Suprapubic skin (tissue), 4 donors: Measurements from ENCODE around the gene ACER3. TPM values are rescaled to one million over a fixed set of nuclear protein-coding genes. Genes with fewer than 3 reads are reported as not detected.
"Not testable (repeated sequence)": the region's sequence is repeated elsewhere in the genome, so short reads cannot be mapped to it uniquely, and the experiment has no call there.

Source experiments
- DNase-seq, 2 donors: peaks; one replicate each; pipeline ENCODE4 v3.0.0-alpha.2; 2019; ENCODE audit warnings: low spot score in 2 of 2
- H3K27ac ChIP-seq: fragments of 200-600 bp; sonication (generic); one replicate; pipeline ENCODE4 v1.5.1; 2019
- H3K27me3 ChIP-seq: fragments of 200-600 bp; sonication (generic); one replicate; pipeline ENCODE4 v1.5.1; 2019
- H3K36me3 ChIP-seq: fragments of 200-600 bp; sonication (generic); one replicate; pipeline ENCODE4 v1.5.1; 2019
- H3K4me1 ChIP-seq: fragments of 200-600 bp; sonication (generic); one replicate; pipeline ENCODE4 v1.5.1; 2019
- H3K4me3 ChIP-seq: fragments of 200-600 bp; sonication (generic); one replicate; pipeline ENCODE4 v1.5.1; 2019; ENCODE audit warnings: mild to moderate bottlenecking
- H3K9me3 ChIP-seq: fragments of 200-600 bp; sonication (generic); one replicate; pipeline ENCODE4 v1.5.1; 2019
- EP300 ChIP-seq: sonication (generic); formaldehyde crosslinking; IDR thresholded peaks from one replicate; pipeline ENCODE4 v1.6.1; 2017; ENCODE audit warnings: antibody characterized with exemption
- POLR2A ChIP-seq, 2 donors: fragments of 450-650 bp; IDR thresholded peaks; one replicate each; pipeline ENCODE4 v1.6.1; 2017; ENCODE audit warnings: antibody characterized with exemption in 2 of 2, mild to moderate bottlenecking in 2 of 2, moderate library complexity in 2 of 2
- POLR2AphosphoS5 ChIP-seq, 3 donors: sonication (generic); formaldehyde crosslinking; IDR thresholded peaks; one replicate each; pipeline ENCODE4 v1.6.1; 2017; ENCODE audit warnings: antibody characterized with exemption in 3 of 3
- WGBS: methylation state at CpG from one replicate; pipeline ENCODE4 v1.1.5; 2018; 5-methylcytosine and 5-hydroxymethylcytosine counted together
- total RNA-seq, 4 donors: library from RNA; depleted of rRNA; stranded (reverse); fragments of >200 nt; gene quantifications; one replicate each; pipeline ENCODE4 v1.1.0, GENCODE V29; 2016
- TF ChIP-seq, protein P1 (sequence below), 2 donors: fragments of 200-600 bp in 1 of 2; fragments of 450-650 bp in 1 of 2; sonication (generic) in 1 of 2; IDR thresholded peaks; one replicate each; pipeline ENCODE4 v1.5.1; 2016 to 2019; ENCODE audit warnings: antibody characterized with exemption in 2 of 2, mild to moderate bottlenecking in 1 of 2, moderate library complexity in 1 of 2

Gene ACER3
- total RNA-seq, 4 donors from 2014 or later: 8.9 to 10.1 (median 9.5) TPM

DNA sequence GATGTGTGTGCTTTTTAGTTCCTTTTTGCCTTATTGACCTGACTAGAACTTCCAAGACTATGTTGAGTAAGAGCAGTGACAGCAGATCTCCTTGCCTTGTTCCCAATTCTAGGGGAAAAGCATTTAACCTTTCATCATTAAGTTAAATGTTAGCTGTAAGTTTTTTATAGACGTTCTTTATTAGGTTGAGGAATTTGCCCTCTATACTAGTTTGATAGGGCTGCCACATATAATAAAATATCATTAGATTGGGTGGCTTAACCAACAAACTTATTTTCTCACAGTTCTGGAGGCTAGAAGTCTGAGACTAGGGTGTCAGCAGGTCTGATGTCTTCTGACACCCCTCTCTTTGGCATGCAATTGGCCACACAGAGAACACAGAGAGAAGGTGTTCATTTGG, 140.9 kb downstream of the ACER3 start:
- Histone ChIP-seq H3K27me3 (no peaks in the 10 kb centered on the region), H3K4me1 (no peaks in the 10 kb centered on the region), H3K9me3 (no peaks in the 10 kb centered on the region), H3K36me3 (peaks cover 7% of the 10 kb centered on the region), H3K4me3 (no peak overlapping the region), H3K27ac (no peak overlapping the region)
- 88% methylated on average over 1 of the region's 1 CpG for WGBS
- DNase-seq: no peak
- TF ChIP-seq EP300 (no peak), POLR2AphosphoS5 (IDR thresholded peaks at IDR 0.05) (no peak), POLR2A (IDR thresholded peaks at IDR 0.05) (no peak)
- TF ChIP-seq, protein P1, sequence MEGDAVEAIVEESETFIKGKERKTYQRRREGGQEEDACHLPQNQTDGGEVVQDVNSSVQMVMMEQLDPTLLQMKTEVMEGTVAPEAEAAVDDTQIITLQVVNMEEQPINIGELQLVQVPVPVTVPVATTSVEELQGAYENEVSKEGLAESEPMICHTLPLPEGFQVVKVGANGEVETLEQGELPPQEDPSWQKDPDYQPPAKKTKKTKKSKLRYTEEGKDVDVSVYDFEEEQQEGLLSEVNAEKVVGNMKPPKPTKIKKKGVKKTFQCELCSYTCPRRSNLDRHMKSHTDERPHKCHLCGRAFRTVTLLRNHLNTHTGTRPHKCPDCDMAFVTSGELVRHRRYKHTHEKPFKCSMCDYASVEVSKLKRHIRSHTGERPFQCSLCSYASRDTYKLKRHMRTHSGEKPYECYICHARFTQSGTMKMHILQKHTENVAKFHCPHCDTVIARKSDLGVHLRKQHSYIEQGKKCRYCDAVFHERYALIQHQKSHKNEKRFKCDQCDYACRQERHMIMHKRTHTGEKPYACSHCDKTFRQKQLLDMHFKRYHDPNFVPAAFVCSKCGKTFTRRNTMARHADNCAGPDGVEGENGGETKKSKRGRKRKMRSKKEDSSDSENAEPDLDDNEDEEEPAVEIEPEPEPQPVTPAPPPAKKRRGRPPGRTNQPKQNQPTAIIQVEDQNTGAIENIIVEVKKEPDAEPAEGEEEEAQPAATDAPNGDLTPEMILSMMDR (IDR thresholded peaks at IDR 0.05): no peak

DNA sequence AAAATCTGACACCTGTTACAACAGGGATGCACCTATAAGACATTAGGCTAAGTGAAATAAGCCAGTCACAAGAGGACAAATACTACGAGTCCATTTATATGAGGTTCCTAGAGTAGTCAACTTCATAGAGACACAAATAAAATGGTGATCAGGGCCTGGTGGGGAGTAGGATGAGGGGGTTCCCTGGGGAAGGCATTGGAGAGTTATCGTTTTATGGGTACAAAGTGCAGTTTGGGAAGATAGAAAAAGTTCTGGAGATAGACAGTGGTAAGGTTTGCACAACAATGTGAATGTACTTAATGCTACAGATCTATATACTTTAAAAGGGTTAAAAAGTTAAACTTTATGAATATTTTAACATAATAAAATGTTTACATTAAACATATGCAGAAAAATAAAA, 142.1 kb downstream of the ACER3 start:
- WGBS: 96% methylated on average over 2 of the region's 2 CpGs
- H3K4me1 ChIP-seq: no peaks in the 10 kb centered on the region
- peaks cover 7% of the 10 kb centered on the region for H3K36me3 ChIP-seq
- H3K9me3 ChIP-seq: no peaks in the 10 kb centered on the region
- no peak overlapping the region for H3K27ac ChIP-seq
- DNase-seq: no peak
- H3K4me3 ChIP-seq: no peak overlapping the region
- no peaks in the 10 kb centered on the region for H3K27me3 ChIP-seq
- TF ChIP-seq EP300 (no peak), POLR2AphosphoS5 (IDR thresholded peaks at IDR 0.05) (no peak), POLR2A (IDR thresholded peaks at IDR 0.05) (no peak)
- TF ChIP-seq, protein P1 (IDR thresholded peaks at IDR 0.05): no peak

DNA sequence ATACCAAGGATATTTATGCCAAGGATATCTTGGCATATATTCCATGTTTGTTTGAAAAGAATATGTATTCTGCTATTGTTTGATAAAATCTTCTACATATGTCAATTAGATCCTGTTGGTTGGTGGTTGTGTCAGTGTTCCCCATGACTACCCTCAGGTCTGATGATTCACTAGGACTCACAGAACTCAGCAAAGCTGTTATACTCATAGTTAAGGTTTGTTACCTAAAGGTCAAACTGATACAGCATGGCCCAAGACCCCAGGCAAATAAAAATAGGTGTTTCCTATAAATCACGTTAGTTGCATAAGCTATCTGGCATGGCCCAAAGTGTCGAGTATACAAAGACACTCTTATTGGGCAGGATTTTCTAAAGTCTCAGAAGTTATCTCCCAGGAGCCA, 143.2 kb downstream of the ACER3 start:
- H3K36me3 ChIP-seq: peaks cover 5% of the 10 kb centered on the region

DNA sequence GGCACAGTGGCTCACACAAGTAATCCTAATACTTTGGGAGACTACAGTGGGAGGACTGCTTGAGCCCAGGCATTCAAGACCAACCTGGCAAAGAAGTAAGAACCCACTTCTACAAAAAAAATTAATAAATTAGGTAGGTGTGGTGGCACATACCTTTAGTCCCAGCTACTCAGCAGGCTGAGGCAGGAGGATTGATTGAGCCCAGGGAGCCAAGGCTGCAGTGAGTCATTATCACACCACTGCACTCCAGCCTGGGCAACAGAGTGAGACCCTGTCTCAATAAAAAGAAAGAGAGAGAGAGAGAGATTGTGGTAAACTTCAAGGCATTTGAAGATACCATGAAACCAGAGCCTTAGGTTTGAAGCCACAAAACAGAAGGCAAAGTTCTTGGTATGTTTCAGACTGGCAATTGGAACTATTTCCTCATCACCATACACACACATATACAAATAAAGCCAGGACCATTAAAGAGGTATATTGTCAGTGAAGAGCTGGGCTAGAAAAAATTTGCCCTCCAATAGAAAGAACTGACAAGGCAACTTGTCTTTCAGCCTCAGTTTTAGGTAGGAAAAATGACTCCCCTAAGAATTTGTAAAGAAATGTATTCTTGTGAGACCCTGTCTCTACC, 148.9 kb downstream of the ACER3 start:
- H3K27me3 ChIP-seq: no peaks in the 10 kb centered on the region
- H3K27ac ChIP-seq: no peak overlapping the region
- peaks cover 10% of the 10 kb centered on the region for H3K36me3 ChIP-seq
- no peak for DNase-seq
- no peaks in the 10 kb centered on the region for H3K4me1 ChIP-seq
- TF ChIP-seq EP300 (no peak), POLR2AphosphoS5 (IDR thresholded peaks at IDR 0.05) (no peak), POLR2A (IDR thresholded peaks at IDR 0.05) (no peak)
- TF ChIP-seq, protein P1 (IDR thresholded peaks at IDR 0.05): no peak
- no peak overlapping the region for H3K4me3 ChIP-seq
- H3K9me3 ChIP-seq: no peaks in the 10 kb centered on the region

More for the DNA sequence above, 143.2 kb downstream of the ACER3 start:
- 42% methylated on average over 2 of the region's 2 CpGs for WGBS
- Histone ChIP-seq H3K9me3 (no peaks in the 10 kb centered on the region), H3K4me1 (no peaks in the 10 kb centered on the region), H3K4me3 (no peak overlapping the region), H3K27ac (no peak overlapping the region), H3K27me3 (no peaks in the 10 kb centered on the region)
- no peak for DNase-seq
- TF ChIP-seq POLR2A (IDR thresholded peaks at IDR 0.05): no peak
- no peak for TF ChIP-seq EP300
- TF ChIP-seq POLR2AphosphoS5 (IDR thresholded peaks at IDR 0.05): no peak

DNA sequence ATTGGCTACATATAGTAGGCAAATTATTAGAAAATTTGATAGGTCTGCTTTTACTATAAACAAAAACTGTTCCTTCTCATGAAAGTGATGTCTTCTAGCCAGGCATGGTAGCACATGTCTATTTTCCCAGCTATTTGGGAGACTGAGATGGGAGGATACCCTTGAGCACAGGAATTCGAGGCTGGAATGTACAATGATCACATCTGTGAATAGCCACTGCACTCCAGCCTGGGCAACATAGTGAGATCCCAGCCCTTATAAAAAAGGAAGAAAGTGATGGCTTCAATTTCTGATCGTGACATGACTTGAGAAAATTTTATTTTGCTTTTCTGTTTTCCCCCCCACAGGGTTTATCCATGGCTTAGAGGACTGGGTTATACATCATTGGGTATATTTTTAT, 154.0 kb downstream of the ACER3 start:
- no peak for DNase-seq
- Histone ChIP-seq H3K27me3 (no peaks in the 10 kb centered on the region), H3K36me3 (peaks cover 11% of the 10 kb centered on the region), H3K9me3 (no peaks in the 10 kb centered on the region), H3K4me1 (no peaks in the 10 kb centered on the region), H3K27ac (no peak overlapping the region), H3K4me3 (no peak overlapping the region)
- WGBS: 94% methylated on average over 2 of the region's 2 CpGs
- TF ChIP-seq EP300: no peak
- no peak for TF ChIP-seq POLR2AphosphoS5 (IDR thresholded peaks at IDR 0.05)
- TF ChIP-seq, protein P1 (IDR thresholded peaks at IDR 0.05): no peak
- TF ChIP-seq POLR2A (IDR thresholded peaks at IDR 0.05): no peak

DNA sequence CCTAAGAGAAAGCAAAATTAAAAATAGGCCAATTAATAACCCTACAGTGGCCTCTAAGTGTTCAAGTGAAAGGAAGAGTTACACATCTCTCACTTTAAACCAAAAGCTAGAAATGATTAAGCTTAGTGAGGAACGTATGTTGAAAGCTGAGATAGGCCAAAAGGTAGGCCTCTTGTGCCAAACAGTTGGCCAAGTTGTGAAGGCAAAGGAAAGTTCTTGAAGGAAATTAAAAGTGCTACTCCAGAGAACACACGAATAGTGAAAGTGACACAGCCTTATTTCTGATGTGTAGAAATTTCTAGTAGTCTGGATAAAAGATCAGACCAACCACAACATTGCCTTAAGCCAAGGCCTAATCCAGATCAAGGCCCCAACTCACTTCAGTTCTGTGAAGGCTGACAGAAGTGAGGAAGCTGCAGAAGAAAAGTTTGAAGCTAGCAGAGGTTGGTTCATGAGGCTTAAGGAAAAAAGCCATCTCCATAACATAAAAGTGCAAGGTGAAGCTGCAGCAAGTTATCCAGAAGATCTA, 157.7 kb downstream of the ACER3 start:
- not testable (repeated sequence) for H3K4me1 ChIP-seq, H3K27me3 ChIP-seq, DNase-seq, H3K9me3 ChIP-seq, H3K27ac ChIP-seq, H3K4me3 ChIP-seq
- 85% methylated on average over 2 of the region's 2 CpGs for WGBS
- H3K36me3 ChIP-seq: peaks cover 18% of the 10 kb centered on the region
